ENCODE results near the gene AADACL2.

Gene AADACL2

GRCh38 chr3:151688571-151688970 is 45.2 kb upstream of the AADACL2 start:
- TF ChIP-seq TAF1 (IDR thresholded peaks at IDR 0.05; ENCODE audit: borderline replicate concordance, insufficient read depth, low read length) = no peak

GRCh38 chr3:151690645-151691044 is 43.1 kb upstream of the AADACL2 start:
- TF ChIP-seq TAF1 (IDR thresholded peaks at IDR 0.05; ENCODE audit: borderline replicate concordance, insufficient read depth, low read length) (no peak), POLR2AphosphoS5 (IDR thresholded peaks at IDR 0.05; ENCODE audit: low read depth, low read length) (no peak), FOXP2 (optimal IDR thresholded peaks at IDR 0.05; ENCODE audit: borderline replicate concordance, extremely low read depth, extremely low read length, insufficient read depth) (no peak), REST (IDR thresholded peaks at IDR 0.05; ENCODE audit: insufficient read depth in 1 of 2, low read depth in 2 of 2, low read length in 2 of 2) (no peak), SIN3A (IDR thresholded peaks at IDR 0.05; ENCODE audit: borderline replicate concordance, insufficient read depth, low read length) (no peak)

GRCh38 chr3:151697496-151697895 is 36.2 kb upstream of the AADACL2 start:
- TF ChIP-seq TAF1 (IDR thresholded peaks at IDR 0.05; ENCODE audit: borderline replicate concordance, insufficient read depth, low read length) (no peak), FOXP2 (optimal IDR thresholded peaks at IDR 0.05; ENCODE audit: borderline replicate concordance, extremely low read depth, extremely low read length, insufficient read depth) (no peak), POLR2AphosphoS5 (IDR thresholded peaks at IDR 0.05; ENCODE audit: low read depth, low read length) (no peak), SIN3A (IDR thresholded peaks at IDR 0.05; ENCODE audit: borderline replicate concordance, insufficient read depth, low read length) (no peak)

GRCh38 chr3:151707216-151707615 is 26.5 kb upstream of the AADACL2 start:
- TF ChIP-seq POLR2AphosphoS5 (IDR thresholded peaks at IDR 0.05; ENCODE audit: low read depth, low read length) (no peak), SIN3A (IDR thresholded peaks at IDR 0.05; ENCODE audit: borderline replicate concordance, insufficient read depth, low read length) (no peak), TAF1 (IDR thresholded peaks at IDR 0.05; ENCODE audit: borderline replicate concordance, insufficient read depth, low read length) (no peak), REST (IDR thresholded peaks at IDR 0.05; ENCODE audit: insufficient read depth in 1 of 2, low read depth in 2 of 2, low read length in 2 of 2) (no peak), FOXP2 (optimal IDR thresholded peaks at IDR 0.05; ENCODE audit: borderline replicate concordance, extremely low read depth, extremely low read length, insufficient read depth) (no peak)

- no peak for TF ChIP-seq FOXP2 (optimal IDR thresholded peaks at IDR 0.05; ENCODE audit: borderline replicate concordance, extremely low read depth, extremely low read length, insufficient read depth)
- TF ChIP-seq POLR2AphosphoS5 (IDR thresholded peaks at IDR 0.05; ENCODE audit: low read depth, low read length) = no peak
- no peak for TF ChIP-seq TAF1 (IDR thresholded peaks at IDR 0.05; ENCODE audit: borderline replicate concordance, insufficient read depth, low read length)
- TF ChIP-seq REST (IDR thresholded peaks at IDR 0.05; ENCODE audit: insufficient read depth in 1 of 2, low read depth in 2 of 2, low read length in 2 of 2) = no peak
- TF ChIP-seq SIN3A (IDR thresholded peaks at IDR 0.05; ENCODE audit: borderline replicate concordance, insufficient read depth, low read length) = no peak
These were observed 24.9 kb upstream of the AADACL2 start for GRCh38 chr3:151708868-151709267.

GRCh38 chr3:151709847-151710246 is 23.9 kb upstream of the AADACL2 start:
- TF ChIP-seq SIN3A (IDR thresholded peaks at IDR 0.05; ENCODE audit: borderline replicate concordance, insufficient read depth, low read length) = no peak
- no peak for TF ChIP-seq POLR2AphosphoS5 (IDR thresholded peaks at IDR 0.05; ENCODE audit: low read depth, low read length)
- no peak for TF ChIP-seq TAF1 (IDR thresholded peaks at IDR 0.05; ENCODE audit: borderline replicate concordance, insufficient read depth, low read length)
- no peak for TF ChIP-seq REST (IDR thresholded peaks at IDR 0.05; ENCODE audit: insufficient read depth in 1 of 2, low read depth in 2 of 2, low read length in 2 of 2)
- TF ChIP-seq FOXP2 (optimal IDR thresholded peaks at IDR 0.05; ENCODE audit: borderline replicate concordance, extremely low read depth, extremely low read length, insufficient read depth) = no peak

Data from PFSK-1 (cell line).